SW480 (cell line): Measurements from ENCODE around the gene JAG1.

Experiments
- DNase-seq: peaks from one replicate; pipeline ENCODE4 v3.0.0-alpha.2; 2016; ENCODE audit warnings: low spot score

Gene JAG1

GRCh38 chr20:10673842-10674683 lies at the start of gene JAG1:
Gene JAG1, minus strand, starts transcription at chr20:10673999. Its CDS starts 469 bp downstream, at chr20:10673530.
- DNase-seq: peak; percentile 96

GRCh38 chr20:10721976-10722375 lies 48.2 kb upstream of the JAG1 start:
- no peak for DNase-seq

GRCh38 chr20:10721137-10721896 lies 47.5 kb upstream of the JAG1 start:
- no peak for DNase-seq

- DNase-seq: no peak
Observed at GRCh38 chr20:10720565-10720964, 46.8 kb upstream of the JAG1 start.

- no peak for DNase-seq
Observed at GRCh38 chr20:10719740-10720385, 46.1 kb upstream of the JAG1 start.

GRCh38 chr20:10718661-10719060 lies 44.9 kb upstream of the JAG1 start:
- DNase-seq: no peak

GRCh38 chr20:10716855-10717254 lies 43.1 kb upstream of the JAG1 start:
- no peak for DNase-seq

- DNase-seq: peak; percentile 34
Observed at GRCh38 chr20:10715035-10715434, 41.2 kb upstream of the JAG1 start.

- no peak for DNase-seq
Observed at GRCh38 chr20:10714236-10714975, 40.6 kb upstream of the JAG1 start.

- no peak for DNase-seq
Observed at GRCh38 chr20:10713161-10713560, 39.4 kb upstream of the JAG1 start.

GRCh38 chr20:10711903-10712451 lies 38.2 kb upstream of the JAG1 start:
- no peak for DNase-seq

- DNase-seq: no peak
Observed at GRCh38 chr20:10710991-10711775, 37.4 kb upstream of the JAG1 start.

- DNase-seq: no peak
Observed at GRCh38 chr20:10709916-10710315, 36.1 kb upstream of the JAG1 start.

GRCh38 chr20:10708351-10709185 lies 34.8 kb upstream of the JAG1 start:
- no peak for DNase-seq

GRCh38 chr20:10707791-10708190 lies 34.0 kb upstream of the JAG1 start:
- DNase-seq: no peak

GRCh38 chr20:10707068-10707467 lies 33.3 kb upstream of the JAG1 start:
- DNase-seq: no peak

- no peak for DNase-seq
Observed at GRCh38 chr20:10706460-10706811, 32.6 kb upstream of the JAG1 start.

- DNase-seq: peak; percentile 92
Observed at GRCh38 chr20:10705801-10706459, 32.1 kb upstream of the JAG1 start.

GRCh38 chr20:10701607-10702006 lies 27.8 kb upstream of the JAG1 start:
- DNase-seq: no peak

GRCh38 chr20:10699941-10700340 lies 26.1 kb upstream of the JAG1 start:
- no peak for DNase-seq
